ENCODE measurements around the gene ATP5MC3.

ATP5MC3 gene

GRCh38 chr2:175168564-175168945 is 13.0 kb downstream of the ATP5MC3 start:
- DNase-seq (ENCODE audit: extremely low read depth in 1 of 2, low read depth in 1 of 2) = no peak

DNA sequence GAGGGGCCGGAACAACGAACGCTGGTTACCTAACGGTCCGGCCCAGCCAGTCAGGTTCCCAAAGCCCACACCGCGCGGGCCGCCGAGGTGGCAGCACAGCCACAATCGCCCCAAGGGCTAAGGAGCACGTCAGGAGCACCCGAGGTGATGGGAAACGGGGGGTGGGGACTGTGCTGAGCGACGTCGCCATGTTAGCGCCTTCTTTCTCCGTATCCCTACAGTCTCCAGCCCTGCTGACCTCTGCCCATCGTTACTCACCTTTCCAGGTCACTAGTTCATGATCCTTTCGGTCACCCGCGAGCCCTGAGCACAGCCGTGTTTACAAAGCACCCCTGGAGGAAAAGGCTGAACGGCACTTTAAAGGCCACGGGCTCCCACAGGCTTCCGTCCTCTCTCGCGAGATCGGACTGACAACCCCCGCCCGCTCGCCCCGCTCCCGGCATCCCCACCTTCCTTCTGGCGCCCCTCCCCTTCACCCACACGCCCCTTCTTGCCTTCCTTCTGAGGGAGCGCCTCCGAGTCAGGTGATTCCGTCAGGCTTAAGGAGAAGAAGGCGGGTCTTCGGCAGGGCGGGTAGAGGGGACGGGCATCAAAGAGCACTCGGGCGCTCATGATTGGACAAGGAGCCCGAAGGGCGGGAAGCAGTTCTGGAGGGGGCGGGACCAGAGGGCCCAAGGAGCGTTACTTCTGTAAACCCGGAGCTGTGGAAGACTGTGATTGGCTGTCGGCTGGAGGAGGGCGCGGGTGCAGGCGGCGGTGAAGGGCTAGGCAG is 13.5 kb downstream of the ATP5MC3 start, which contains the start of gene ATF2:
Gene ATF2, minus strand, starts transcription at position 412 of the 772 bp plus-strand sequence. CDS start 31,760 bp downstream, outside the sequence.
- peak; percentile 93 to 99 for DNase-seq (ENCODE audit: extremely low read depth in 1 of 2, low read depth in 1 of 2)

DNA sequence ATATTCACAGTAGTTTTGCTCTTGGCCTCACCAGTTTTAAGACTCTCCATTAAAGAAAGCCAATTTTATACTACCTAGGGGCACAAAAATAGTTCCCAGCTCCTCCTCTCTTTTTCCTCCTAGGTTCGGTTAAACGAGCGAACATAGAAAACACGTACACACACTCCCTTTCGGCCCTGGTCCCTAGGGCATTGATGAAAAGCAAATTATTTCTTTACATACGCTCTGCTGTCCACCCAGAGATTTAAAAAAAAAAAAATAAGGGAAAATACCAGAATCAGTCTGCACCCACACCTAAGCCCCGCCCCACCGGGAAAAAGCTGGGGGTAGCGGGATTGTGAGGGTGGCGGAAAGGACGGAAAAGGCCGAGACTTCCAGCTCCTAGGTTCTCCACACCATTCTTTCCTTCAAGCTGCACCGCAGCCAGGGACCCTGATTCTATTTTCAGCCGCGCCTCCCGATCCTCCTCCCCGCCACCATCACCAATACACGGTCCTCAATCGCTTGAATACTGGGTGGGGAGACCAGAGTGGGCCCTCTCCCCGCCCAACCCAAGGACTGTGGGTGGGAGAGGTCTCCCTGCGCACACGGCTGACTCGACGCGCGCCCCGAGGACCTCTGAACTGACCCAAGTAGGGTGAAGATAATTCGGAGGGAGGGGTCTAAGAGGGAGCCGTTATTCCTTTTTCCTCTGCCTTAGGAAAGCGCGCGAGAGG is 14.3 kb downstream of the ATP5MC3 start:
- DNase-seq (ENCODE audit: extremely low read depth in 1 of 2, low read depth in 1 of 2) = no peak

- no peak for DNase-seq (ENCODE audit: extremely low read depth in 1 of 2, low read depth in 1 of 2)
Observed at GRCh38 chr2:175166216-175166824, 15.2 kb downstream of the ATP5MC3 start.

- no peak for DNase-seq (ENCODE audit: extremely low read depth in 1 of 2, low read depth in 1 of 2)
Observed at GRCh38 chr2:175164235-175164634, 17.3 kb downstream of the ATP5MC3 start.

DNA sequence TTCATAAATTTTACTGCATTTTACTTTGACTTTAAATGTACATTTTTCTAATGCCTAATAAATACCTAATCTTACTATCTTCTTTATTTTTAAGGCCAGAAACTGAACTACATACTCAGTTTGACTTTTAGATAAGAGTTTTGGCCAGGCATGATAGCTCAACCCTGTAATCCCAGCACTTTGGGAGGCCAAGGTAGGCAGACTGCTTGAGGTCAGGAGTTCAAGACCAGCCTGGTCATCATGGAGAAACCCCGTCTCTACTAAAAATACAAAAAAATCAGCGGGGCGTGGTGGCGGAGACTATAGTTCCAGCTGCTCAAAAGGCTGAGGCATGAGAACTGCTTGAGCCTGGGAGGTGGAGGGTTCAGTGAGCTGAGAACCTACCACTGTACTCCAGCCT is 22.6 kb downstream of the ATP5MC3 start:
- DNase-seq (ENCODE audit: extremely low read depth in 1 of 2, low read depth in 1 of 2) = no peak

- no peak for DNase-seq (ENCODE audit: extremely low read depth in 1 of 2, low read depth in 1 of 2)
Observed at GRCh38 chr2:175156534-175156933, 25.0 kb downstream of the ATP5MC3 start.

- DNase-seq (ENCODE audit: extremely low read depth in 1 of 2, low read depth in 1 of 2) = no peak
Observed at GRCh38 chr2:175154661-175155082, 26.8 kb downstream of the ATP5MC3 start.

- DNase-seq (ENCODE audit: extremely low read depth in 1 of 2, low read depth in 1 of 2) = no peak
Observed at GRCh38 chr2:175152242-175152641, 29.3 kb downstream of the ATP5MC3 start.

DNA sequence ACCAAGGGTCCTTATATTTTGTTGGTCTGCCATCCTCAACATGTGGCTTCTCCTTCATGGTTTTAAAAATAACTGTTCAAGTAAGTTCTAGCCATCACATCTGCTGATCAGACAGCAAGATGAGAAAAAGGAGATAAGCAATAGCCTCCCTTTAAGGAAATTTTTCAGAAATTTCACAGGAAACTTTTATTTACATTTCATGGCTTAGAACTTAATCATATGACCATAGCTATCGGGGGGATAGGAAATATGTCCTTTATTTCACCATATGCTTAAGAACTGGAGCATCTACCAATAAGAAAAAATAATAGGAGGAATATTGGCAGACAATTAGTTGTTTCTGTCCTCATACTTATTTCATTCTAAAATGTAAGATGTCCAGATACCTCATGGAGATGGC is 29.7 kb downstream of the ATP5MC3 start:
- no peak for DNase-seq (ENCODE audit: extremely low read depth in 1 of 2, low read depth in 1 of 2)

DNA sequence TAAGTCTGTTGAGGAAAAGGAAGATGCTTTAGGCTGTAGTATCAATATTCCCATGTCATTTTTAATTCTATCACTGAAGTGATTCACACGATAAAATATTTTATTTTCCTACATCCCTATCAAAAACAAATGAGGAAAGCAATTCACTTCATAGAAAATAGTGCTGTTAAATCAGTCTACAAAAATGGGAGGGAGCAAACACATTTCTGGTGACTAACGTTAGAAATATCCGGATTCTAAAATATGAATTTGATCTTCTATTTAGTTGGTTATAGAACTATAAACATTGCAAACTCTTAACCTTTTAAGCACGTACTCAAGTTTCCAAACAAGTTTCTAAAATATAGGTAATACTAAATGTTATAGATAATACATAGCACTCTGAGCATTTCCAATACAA is 34.3 kb downstream of the ATP5MC3 start:
- no peak for DNase-seq (ENCODE audit: extremely low read depth in 1 of 2, low read depth in 1 of 2)

DNA sequence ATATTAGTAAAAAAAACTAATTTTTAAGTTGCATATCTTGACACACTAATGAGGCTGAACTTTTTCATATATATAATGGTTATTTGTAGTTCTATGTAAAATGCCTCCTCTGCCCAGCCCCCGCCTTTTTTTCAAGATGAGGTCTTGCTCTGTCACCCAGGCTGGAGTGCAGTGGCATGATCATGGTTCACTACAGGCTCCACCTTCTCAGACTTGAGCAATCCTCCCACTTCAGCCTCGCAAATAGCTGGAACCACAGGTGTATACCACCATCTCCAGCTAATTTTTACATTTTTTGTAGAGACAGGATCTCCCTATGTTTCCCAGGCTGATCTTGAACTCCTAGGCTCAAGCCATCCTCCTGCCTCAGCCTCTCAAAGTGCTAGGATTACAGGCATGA is 37.8 kb downstream of the ATP5MC3 start:
- no peak for DNase-seq (ENCODE audit: extremely low read depth in 1 of 2, low read depth in 1 of 2)

DNA sequence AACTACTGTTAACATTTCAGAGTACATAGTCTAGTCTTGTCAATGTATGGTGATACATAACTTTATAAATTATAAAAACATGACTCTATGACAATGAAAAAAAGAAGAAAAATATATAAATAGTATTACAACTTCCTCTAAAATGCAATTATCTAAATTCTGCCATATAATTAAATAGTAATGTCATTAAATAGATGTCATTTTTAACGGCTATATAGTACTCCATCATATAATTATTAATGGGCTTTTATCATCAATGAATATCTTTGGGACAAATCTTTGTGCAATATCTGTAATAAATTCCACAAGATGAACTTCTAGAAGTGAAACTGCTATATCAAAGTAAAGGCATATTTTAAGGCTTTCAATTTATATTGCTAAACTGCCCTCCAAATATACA is 38.3 kb downstream of the ATP5MC3 start:
- DNase-seq (ENCODE audit: extremely low read depth in 1 of 2, low read depth in 1 of 2) = no peak

DNA sequence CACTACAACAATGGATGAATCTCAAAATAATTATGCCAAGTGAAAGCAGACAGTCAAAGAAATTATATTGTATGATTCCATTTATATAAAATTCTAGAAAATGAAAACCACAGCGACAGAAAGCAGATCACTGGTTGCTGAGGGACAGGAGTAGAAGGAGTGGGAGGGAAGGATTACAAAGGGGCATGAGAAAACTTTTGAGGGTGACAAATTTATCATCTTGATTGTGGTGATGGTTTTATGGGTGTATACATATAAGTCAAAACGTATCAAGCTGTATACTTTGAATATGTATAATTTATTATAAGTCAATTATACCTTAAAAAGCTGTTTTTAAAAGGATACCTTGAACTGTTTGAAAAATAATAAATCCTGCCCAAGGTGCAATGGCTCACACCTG is 41.2 kb downstream of the ATP5MC3 start:
- DNase-seq (ENCODE audit: extremely low read depth in 1 of 2, low read depth in 1 of 2) = no peak

- DNase-seq (ENCODE audit: extremely low read depth in 1 of 2, low read depth in 1 of 2) = no peak
Observed at GRCh38 chr2:175137793-175138192, 43.7 kb downstream of the ATP5MC3 start.

GRCh38 chr2:175136334-175137215 is 44.9 kb downstream of the ATP5MC3 start:
- DNase-seq (ENCODE audit: extremely low read depth in 1 of 2, low read depth in 1 of 2) = no peak

- no peak for DNase-seq (ENCODE audit: extremely low read depth in 1 of 2, low read depth in 1 of 2)
Observed at GRCh38 chr2:175135862-175136261, 45.6 kb downstream of the ATP5MC3 start.

- no peak for DNase-seq (ENCODE audit: extremely low read depth in 1 of 2, low read depth in 1 of 2)
Observed at GRCh38 chr2:175135177-175135576, 46.3 kb downstream of the ATP5MC3 start.

DNA sequence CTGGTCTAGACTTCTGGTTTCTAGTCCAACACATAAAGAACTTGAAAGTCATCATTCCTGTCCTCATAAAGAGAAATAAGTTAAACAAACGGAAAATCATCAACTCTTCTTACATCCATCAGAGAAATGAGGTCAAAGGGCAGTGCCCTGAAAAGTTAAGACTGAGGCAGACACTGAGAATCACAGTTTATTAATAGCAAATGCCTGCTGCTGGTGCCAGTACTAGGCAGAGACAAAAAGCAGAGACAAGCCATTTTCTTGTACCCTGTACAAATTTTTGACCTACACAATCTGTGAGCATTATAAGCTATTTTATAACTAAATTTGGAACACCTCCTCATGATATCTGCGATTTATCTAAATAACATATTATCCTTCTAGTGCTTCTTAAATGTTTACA is 50.3 kb downstream of the ATP5MC3 start:
- DNase-seq (ENCODE audit: extremely low read depth in 1 of 2, low read depth in 1 of 2) = no peak

- DNase-seq (ENCODE audit: extremely low read depth in 1 of 2, low read depth in 1 of 2) = no peak
Observed at GRCh38 chr2:175126661-175127060, 54.8 kb downstream of the ATP5MC3 start.
